Measurements from ENCODE around the gene ITGB7.

DNA sequence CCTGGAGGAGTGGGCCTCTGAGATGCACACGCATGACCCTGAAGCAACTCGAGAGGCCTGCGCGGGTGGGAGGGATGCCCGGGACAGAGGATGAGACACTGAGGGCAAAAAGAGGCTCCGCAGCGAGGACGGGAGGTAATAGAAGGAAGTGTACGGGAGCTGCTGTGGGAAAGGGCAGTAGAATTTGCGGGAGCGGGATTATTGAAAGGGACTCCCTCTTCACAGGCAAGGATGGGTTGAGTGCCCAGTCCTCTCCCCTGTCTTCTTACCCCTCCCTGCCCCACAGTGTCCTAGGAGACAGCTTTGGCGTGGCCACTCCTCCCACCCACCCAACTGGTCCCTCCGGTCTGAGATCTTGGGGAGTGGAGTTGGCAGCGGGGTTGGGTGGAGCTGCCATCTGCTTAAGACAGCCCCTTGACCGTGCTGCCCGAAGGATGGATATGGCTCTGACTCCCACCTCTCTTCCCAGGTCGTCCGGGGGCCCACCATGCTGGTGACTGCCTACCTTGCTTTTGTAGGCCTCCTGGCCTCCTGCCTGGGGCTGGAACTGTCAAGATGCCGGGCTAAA is 45.4 kb upstream of the ITGB7 start:
- TF ChIP-seq GTF2I (CRISPR knock-in tag; conservative IDR thresholded peaks at IDR 0.05) (no peak), TCF7 (CRISPR knock-in tag; IDR thresholded peaks at IDR 0.05; ENCODE audit: low read depth) (no peak), ELF4 (CRISPR knock-in tag; IDR thresholded peaks at IDR 0.05; ENCODE audit: low read depth) (no peak), ZNF263 (CRISPR knock-in tag; IDR thresholded peaks at IDR 0.05; ENCODE audit: low read depth) (no peak), JUN (CRISPR knock-in tag; IDR thresholded peaks at IDR 0.05) (no peak)
- TF ChIP-seq, protein P1, sequence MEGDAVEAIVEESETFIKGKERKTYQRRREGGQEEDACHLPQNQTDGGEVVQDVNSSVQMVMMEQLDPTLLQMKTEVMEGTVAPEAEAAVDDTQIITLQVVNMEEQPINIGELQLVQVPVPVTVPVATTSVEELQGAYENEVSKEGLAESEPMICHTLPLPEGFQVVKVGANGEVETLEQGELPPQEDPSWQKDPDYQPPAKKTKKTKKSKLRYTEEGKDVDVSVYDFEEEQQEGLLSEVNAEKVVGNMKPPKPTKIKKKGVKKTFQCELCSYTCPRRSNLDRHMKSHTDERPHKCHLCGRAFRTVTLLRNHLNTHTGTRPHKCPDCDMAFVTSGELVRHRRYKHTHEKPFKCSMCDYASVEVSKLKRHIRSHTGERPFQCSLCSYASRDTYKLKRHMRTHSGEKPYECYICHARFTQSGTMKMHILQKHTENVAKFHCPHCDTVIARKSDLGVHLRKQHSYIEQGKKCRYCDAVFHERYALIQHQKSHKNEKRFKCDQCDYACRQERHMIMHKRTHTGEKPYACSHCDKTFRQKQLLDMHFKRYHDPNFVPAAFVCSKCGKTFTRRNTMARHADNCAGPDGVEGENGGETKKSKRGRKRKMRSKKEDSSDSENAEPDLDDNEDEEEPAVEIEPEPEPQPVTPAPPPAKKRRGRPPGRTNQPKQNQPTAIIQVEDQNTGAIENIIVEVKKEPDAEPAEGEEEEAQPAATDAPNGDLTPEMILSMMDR (IDR thresholded peaks at IDR 0.05), result no peak
- TF ChIP-seq, protein P2, sequence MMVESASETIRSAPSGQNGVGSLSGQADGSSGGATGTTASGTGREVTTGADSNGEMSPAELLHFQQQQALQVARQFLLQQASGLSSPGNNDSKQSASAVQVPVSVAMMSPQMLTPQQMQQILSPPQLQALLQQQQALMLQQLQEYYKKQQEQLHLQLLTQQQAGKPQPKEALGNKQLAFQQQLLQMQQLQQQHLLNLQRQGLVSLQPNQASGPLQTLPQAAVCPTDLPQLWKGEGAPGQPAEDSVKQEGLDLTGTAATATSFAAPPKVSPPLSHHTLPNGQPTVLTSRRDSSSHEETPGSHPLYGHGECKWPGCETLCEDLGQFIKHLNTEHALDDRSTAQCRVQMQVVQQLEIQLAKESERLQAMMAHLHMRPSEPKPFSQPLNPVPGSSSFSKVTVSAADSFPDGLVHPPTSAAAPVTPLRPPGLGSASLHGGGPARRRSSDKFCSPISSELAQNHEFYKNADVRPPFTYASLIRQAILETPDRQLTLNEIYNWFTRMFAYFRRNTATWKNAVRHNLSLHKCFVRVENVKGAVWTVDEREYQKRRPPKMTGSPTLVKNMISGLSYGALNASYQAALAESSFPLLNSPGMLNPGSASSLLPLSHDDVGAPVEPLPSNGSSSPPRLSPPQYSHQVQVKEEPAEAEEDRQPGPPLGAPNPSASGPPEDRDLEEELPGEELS (CRISPR knock-in tag; IDR thresholded peaks at IDR 0.05), result no peak

All from WTC11 (cell line).